Peyer's patch (tissue), 4 donors: ENCODE measurements around the gene MAGEC3. TPM values are rescaled to one million over a fixed set of nuclear protein-coding genes. Genes with fewer than 3 reads are reported as not detected.
"Not testable (repeated sequence)": the region's sequence is repeated elsewhere in the genome, so short reads cannot be mapped to it uniquely, and the experiment has no call there.

Experiments
- DNase-seq, 3 donors: peaks; one replicate each; pipeline ENCODE4 v3.0.0-alpha.2; 2017 to 2019
- H3K27ac ChIP-seq, 4 donors: fragments of 200-600 bp; sonication (generic); one replicate each; pipeline ENCODE4 v1.5.1; 2016 to 2019
- H3K27me3 ChIP-seq, 2 donors: fragments of 200-600 bp; sonication (generic); one replicate each; pipeline ENCODE4 v1.5.1; 2019
- H3K36me3 ChIP-seq, 3 donors: fragments of 200-600 bp; sonication (generic); one replicate each; pipeline ENCODE4 v1.5.1; 2016 to 2019
- H3K4me1 ChIP-seq, 4 donors: fragments of 200-600 bp; sonication (generic); one replicate each; pipeline ENCODE4 v1.5.1; 2016 to 2019
- H3K4me3 ChIP-seq, 4 donors: fragments of 200-600 bp; sonication (generic); 1 replicate in 3 of 4; 2 replicates in 1 of 4; pipeline ENCODE4 v1.5.1; 2016 to 2019; ENCODE audit warnings: mild to moderate bottlenecking in 1 of 4
- H3K9me3 ChIP-seq, 4 donors: fragments of 200-600 bp; sonication (generic); one replicate each; pipeline ENCODE4 v1.5.1; 2016 to 2019; ENCODE audit warnings: mild to moderate bottlenecking in 1 of 4
- CTCF ChIP-seq, 6 experiments: fragments of 450-650 bp in 4 of 6; fragments of 200-600 bp in 2 of 6; sonication (generic) in 1 of 6; IDR thresholded peaks; one replicate each; pipeline ENCODE4 v1.5.1; 2017 to 2019; ENCODE audit warnings: antibody characterized with exemption in 6 of 6, mild to moderate bottlenecking in 3 of 6, moderate library complexity in 1 of 6
- POLR2A ChIP-seq, 2 donors: fragments of 450-650 bp; IDR thresholded peaks; one replicate each; pipeline ENCODE4 v1.5.1; 2017; ENCODE audit warnings: antibody characterized with exemption in 2 of 2, mild to moderate bottlenecking in 2 of 2, moderate library complexity in 2 of 2
- total RNA-seq, 4 donors: library from RNA; depleted of rRNA; stranded (reverse); fragments of >200 nt; gene quantifications; one replicate each; pipeline ENCODE4 v1.1.0, GENCODE V29; 2016

The MAGEC3 gene
- total RNA-seq, 4 donors from 2014 or later = not detected

DNA sequence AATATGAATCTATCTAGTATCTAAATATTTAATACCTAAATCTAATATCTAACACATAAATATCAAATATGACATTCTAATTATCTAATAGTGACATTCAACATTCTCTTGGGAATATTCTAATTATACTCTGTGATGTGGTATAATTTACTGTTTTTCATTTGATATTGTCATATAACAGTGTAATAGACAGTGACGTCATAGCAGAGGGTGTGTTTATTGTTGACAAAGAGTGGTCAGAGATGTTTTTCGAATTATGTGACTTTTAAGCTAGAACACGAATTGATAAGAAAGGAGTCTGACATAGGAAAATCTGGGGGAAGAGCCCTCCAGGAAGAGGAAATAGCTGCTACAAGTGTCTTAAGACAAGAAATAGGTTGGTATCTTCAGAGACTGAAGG is 5.9 kb upstream of the MAGEC3 start:
- Histone ChIP-seq H3K27me3 (no peaks in the 10 kb centered on the region), H3K27ac (no peak overlapping the region), H3K4me3 (no peak overlapping the region), H3K36me3 (no peaks in the 10 kb centered on the region), H3K9me3 (no peaks in the 10 kb centered on the region), H3K4me1 (no peaks in the 10 kb centered on the region)
- TF ChIP-seq CTCF (IDR thresholded peaks at IDR 0.05) (no peak), POLR2A (IDR thresholded peaks at IDR 0.05) (no peak)
- no peak for DNase-seq

GRCh38 chrX:141839856-141840255 is 1.7 kb downstream of the MAGEC3 start:
- no peaks in the 10 kb centered on the region for H3K27me3 ChIP-seq
- H3K4me3 ChIP-seq = no peak overlapping the region
- no peaks in the 10 kb centered on the region for H3K9me3 ChIP-seq
- TF ChIP-seq CTCF (IDR thresholded peaks at IDR 0.05) = no peak
- TF ChIP-seq POLR2A (IDR thresholded peaks at IDR 0.05) = no peak
- no peaks in the 10 kb centered on the region for H3K36me3 ChIP-seq
- H3K4me1 ChIP-seq = no peaks in the 10 kb centered on the region
- DNase-seq = no peak
- no peak overlapping the region for H3K27ac ChIP-seq

DNA sequence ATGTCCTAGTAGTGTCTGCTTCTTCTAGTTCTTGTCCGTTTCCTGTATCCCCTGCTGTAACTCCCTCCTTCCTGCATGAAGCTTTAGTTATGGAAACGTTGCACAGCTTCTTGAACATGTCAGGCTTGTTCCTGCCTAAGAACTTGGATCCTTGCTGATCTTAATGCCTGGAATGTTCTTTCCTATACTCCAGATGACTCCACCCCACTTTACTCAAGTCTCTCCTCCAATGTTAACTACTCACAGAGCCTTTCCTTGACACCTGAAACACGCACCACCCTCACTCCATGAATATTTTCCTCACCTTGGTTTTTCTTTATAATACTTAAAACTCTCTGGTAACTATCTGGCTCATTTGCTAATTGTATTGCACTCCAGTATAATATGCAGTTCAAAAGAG is 19.4 kb downstream of the MAGEC3 start:
- DNase-seq = no peak
- H3K4me1 ChIP-seq = no peaks in the 10 kb centered on the region
- H3K4me3 ChIP-seq = no peak overlapping the region
- no peaks in the 10 kb centered on the region for H3K27me3 ChIP-seq
- no peaks in the 10 kb centered on the region for H3K36me3 ChIP-seq
- TF ChIP-seq CTCF (IDR thresholded peaks at IDR 0.05) (no peak), POLR2A (IDR thresholded peaks at IDR 0.05) (no peak)
- H3K9me3 ChIP-seq = no peaks in the 10 kb centered on the region
- no peak overlapping the region for H3K27ac ChIP-seq

- Histone ChIP-seq H3K27me3 (no peaks in the 10 kb centered on the region), H3K9me3 (no peaks in the 10 kb centered on the region), H3K4me3 (no peak overlapping the region), H3K27ac (no peak overlapping the region), H3K36me3 (no peaks in the 10 kb centered on the region), H3K4me1 (no peaks in the 10 kb centered on the region)
- TF ChIP-seq CTCF (IDR thresholded peaks at IDR 0.05) (no peak), POLR2A (IDR thresholded peaks at IDR 0.05) (no peak)
- DNase-seq = no peak
Observed at GRCh38 chrX:141879616-141880015, 41.5 kb downstream of the MAGEC3 start.

DNA sequence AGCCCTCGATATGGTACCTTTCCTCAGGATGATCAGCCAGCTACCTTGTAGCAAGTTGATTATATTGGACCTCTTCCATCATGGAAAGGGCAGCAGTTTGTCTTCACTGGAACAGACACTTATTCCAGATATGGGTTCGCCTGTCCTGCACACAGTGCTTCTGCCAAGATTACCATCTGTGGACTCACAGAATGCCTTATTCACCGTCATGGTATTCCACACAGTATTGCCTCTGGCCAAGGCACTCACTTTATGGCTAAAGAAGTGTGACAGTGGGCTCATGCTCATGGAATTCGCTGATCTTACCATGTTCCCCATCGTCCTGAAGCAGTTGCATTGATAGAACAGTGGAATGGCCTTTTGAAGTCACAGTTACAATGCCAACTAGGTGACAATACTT is 50.7 kb downstream of the MAGEC3 start:
- H3K9me3 ChIP-seq, H3K27me3 ChIP-seq, H3K4me1 ChIP-seq, H3K36me3 ChIP-seq, DNase-seq, H3K4me3 ChIP-seq, H3K27ac ChIP-seq: not testable (repeated sequence)

DNA sequence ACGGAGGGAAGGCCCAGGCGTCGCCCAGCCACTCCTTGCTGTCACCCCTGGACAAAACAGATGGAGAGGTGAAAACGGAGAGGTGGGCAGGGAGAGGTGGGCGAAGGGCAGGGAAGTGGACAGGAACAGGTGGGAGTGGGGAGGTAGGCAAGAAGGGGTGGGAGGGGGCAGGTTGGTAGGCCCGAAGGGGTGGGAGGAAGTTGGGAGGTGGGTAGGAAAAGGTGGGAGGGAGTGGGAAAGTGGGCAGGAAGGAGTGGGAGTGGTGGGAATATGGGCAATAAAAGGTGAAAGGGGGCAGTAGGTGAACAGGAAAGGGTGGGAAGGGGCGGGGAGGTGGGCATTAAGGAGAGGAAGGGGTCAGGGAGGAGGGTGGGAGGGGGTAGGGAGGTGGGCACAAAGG is 56.6 kb downstream of the MAGEC3 start:
- Histone ChIP-seq H3K27ac (no peak overlapping the region), H3K9me3 (no peaks in the 10 kb centered on the region), H3K36me3 (no peaks in the 10 kb centered on the region), H3K27me3 (no peaks in the 10 kb centered on the region), H3K4me1 (no peaks in the 10 kb centered on the region), H3K4me3 (no peak overlapping the region)
- TF ChIP-seq POLR2A (IDR thresholded peaks at IDR 0.05) = no peak
- no peak for TF ChIP-seq CTCF (IDR thresholded peaks at IDR 0.05)
- no peak for DNase-seq
